Measurements from ENCODE around the gene FUZ.

The FUZ gene, protein sequence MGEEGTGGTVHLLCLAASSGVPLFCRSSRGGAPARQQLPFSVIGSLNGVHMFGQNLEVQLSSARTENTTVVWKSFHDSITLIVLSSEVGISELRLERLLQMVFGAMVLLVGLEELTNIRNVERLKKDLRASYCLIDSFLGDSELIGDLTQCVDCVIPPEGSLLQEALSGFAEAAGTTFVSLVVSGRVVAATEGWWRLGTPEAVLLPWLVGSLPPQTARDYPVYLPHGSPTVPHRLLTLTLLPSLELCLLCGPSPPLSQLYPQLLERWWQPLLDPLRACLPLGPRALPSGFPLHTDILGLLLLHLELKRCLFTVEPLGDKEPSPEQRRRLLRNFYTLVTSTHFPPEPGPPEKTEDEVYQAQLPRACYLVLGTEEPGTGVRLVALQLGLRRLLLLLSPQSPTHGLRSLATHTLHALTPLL
- 14.3 to 23.3 reads per million in 2 donors for total RNA-seq

DNA sequence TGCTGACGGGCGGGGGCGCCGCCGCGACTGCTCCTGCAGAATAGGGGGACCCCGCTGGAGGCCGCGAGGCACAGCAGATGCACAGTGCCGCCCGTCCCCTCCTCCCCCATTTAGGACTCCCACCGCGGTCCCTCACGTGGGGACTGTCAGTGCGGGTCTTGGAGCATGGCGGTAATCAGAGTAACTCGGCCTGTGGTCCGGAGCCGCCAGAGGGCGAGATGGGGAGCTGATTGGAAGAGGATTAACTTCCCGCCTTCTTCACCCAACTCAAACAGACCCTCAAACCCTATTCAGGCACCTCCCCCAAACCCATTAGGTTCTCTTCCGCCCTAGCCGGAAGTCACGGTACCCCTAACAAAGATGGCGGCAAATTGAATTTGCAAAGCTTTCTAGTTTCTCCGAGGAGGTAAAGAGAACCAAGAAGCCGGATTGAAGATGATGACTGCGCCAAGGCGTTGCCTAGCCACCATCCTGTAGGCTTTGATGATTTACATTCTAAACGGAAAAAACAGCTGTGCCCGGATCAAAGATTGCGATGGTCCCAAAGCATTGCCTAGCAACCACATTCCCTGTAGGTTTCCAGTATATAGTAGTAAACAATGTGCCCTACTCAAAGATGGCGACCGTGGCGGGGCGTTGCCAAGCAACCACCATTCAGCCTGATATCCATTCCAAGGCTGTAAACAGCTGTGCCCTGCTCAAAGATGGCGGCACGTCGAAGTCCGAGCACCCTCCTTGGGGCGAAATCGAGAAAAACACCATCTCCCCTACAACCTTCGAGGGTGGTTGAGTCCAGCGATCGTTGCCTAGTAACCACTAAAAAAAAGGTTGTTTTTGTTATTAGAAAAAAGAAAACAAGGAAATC is at the start of gene FUZ:
Gene FUZ, minus strand, starts transcription at position 296 of the 865 bp plus-strand sequence. Its CDS starts 186 bp downstream, at position 110.
- peak; percentile 76 for DNase-seq

DNA sequence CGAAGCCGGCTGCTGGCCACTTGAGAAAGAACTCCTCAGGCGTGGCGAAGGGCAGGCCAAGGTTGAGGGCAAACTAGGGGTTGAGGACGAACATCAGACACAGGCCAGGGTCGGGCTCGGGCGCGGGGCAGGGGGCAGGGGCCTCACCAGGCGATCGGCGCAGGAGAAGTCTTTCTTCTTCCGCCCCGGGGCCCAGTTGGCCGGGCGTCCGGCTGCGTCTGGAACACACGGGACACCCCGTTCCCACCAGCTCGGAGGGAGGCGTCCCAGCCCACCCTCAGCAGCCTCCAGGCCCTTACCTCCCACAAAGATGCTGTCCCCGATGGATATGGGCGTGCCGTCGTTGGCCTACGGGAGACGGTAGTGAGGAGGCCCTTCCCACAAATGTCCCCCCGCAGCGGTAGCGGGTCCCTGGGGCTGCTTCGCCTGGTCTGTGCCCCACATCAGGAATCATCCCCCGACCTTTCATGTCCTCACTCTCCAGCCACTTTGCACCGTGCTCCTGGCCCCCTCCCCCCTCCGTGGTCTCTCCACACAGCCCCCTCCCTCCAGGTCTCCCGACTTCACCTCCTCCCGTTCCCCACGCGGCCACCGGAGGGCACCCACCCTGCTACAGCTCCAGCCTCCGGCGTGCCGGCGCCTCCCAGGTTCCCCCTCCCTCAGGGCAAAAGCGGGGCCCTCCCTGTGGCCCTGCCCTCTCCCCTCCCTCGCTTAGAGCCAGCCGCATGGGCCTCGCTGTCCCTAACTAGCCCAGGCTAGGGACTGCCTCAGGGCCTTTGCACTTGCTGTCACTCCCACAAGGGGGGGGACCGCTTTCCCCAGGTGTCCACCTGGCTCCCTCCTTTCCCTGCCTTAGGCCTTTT is 49.5 kb upstream of the FUZ start:
- no peak for DNase-seq

DNA sequence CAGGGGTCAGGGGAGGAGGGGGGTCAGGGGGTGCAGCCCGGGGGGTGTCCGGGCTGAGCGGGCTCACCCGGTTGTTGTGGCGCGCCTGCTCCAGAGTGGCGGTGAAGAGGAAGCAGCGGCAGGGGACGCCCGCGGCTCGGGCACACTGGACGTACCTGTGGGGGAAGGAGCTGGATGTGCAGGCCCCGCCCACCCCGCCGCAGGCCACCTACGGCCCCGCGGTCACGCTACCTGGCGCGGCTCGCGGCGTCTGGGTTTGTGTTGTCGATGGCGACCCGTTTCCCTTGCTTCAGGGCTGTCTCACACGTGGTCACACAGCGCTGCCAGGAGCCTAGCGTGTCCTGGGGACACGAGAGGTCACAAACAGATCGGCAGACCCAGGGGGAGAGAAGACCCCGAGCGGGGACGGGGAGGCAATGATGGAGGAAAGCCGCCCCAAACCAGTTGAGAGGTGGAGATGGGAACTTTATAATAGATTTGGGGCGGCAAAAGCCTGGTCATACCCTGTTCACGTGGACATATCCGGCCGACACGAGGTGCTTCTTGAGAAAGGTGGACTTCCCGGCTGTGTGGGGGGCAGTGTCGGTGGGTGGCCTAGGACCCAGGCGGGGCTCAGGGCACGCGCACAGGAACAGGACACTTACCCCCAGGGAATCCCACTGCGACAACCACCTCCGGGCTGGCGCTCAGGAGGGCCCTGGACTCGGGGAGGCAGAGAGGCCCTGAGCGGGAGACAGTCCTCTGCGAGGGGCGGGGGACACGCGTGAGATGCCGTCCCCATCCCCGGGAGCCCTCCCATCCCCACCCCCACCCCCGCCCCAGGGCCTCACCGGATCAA is 48.7 kb upstream of the FUZ start:
- DNase-seq, result no peak

DNA sequence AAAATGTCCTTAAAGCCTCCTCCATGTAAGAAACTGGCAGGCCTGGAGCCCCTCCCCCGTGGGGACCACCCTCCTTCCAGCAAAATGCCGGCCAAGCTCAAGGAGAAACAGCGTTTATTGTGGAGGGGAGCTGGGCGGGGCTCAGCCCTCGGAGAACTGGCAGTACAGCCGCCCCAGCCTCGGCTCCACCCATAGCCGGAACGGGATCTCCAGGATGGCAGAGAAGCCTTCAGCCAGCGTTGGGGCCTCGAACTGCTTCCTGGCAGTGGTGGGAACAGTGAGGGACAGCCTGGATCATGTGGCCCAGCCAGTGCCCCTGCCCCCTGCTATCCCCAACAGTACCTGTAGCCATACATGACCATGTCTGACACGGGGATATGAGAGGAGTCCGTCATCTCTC is 48.0 kb upstream of the FUZ start:
- no peak for DNase-seq

DNA sequence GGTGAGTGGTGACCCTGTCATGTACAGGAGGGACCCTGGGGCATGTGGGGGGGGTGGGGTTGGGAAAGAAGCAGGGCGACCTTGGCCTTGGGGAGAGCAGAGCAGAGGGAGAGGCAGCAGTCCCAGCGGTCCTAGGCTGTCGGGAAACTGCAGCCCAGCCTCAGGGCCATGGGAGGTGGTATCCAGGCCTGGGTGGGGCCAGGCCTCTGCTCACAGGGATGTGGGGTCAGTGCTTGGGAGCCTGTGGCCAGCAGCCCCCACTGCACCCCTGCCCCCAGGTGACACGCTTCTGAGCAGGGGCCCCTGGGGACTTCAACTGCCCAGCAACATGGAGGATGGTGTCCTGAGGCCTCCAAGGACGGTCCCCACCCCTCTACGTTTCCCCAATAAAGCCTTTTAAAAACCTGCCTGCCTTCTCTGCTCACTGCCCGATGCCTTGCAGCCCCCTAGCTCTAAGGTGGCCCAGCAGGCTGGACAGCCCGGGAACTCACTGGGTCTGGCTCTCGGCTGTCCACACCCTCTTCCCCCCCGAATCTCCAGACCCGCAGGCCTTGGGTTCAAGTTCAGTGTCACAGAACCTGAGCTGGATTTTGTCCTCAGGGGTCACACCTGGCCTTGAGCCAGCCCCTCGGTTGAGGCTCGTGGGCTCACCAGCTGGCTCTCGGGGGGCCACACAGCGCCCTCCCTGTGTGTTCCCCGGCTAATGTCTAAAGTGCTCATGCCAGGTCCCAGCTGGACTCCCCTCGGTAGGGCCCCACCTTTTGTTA is 47.4 kb upstream of the FUZ start:
- DNase-seq, result no peak

DNA sequence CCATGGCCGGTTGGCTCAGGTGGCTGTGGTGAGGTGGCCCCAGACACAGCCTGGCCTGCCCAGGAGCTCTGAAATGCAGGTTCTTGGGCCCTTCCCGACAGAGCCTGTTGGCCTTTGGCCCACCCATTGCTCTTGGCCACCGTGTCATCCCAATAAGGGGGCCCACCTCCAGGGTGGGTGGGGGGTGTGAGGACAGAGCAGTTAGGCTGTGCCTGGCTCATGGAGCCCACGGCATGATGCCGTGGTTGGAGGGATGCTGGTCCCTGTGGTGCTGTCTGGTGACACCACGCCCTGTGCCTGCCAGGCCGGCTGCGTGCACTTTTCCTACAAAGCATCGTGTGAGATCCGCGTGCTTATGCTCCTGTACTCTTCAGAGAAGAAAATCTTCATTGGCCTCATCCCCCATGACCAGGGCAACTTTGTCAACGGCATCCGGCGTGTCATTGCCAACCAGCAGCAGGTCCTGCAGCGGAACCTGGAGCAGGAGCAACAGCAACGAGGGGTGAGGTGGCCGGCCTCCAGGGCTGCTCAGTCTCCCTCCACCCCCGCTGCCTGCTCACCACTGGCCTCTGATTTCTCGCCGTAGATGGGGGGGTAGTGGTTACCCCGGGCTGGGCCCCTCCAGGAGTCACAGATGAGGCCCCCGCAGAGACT is 46.7 kb upstream of the FUZ start:
- no peak for DNase-seq

DNA sequence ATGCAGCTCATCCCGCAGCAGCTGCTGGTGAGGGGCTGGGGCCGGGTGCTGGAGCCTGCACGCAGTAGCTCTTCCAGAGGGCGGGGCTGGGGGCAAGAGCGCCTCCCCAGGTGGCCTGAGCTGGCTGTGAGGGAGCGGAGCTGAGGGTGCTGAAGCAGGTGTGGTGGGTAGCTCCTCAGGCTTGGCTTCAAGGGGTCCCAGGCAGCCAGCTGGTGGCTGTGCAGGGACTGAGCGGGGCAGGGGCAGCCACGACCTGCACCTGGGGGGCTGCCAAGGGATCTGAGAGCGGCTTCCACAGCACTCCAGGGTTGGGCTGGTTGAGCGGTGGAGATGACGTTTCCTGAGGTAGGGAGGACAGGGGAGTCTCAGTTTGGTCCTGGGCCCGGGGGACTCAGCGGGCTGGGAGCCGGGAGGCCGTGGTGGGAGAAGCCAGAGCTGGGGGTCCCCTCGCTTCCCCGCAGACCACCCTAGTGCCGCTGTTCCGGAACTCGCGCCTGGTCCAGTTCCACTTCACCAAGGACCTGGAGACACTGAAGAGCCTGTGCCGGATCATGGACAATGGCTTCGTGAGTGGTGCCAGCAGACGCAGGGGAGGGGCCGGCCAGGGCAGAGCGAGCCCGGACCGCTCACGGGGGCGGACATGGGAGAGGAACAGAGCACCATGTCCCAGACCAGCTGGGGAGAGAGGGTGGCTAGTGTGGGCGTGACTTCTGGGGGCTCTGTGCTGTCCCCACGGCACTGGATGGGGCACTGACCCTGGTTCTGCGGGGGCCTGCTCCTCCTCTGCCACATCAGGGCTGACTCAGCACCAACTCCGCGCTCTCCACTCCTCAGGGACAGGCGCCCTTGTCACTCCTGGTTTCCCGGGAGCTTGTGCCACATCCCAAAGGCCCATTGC is 45.2 kb upstream of the FUZ start:
- DNase-seq, result no peak

DNA sequence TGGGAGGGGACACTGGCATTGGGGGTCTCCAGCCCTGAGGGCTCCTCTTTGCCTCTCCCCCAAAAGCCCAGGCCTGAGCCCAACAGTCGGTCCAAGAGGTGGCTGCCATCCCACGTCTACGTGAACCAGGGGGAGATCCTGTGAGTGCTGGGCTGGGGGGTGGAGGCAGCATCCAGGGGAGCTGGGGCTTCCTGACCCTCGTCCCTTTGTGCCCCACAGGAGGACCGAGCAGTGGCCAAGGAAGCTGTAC is 44.7 kb upstream of the FUZ start:
- DNase-seq, result no peak

DNA sequence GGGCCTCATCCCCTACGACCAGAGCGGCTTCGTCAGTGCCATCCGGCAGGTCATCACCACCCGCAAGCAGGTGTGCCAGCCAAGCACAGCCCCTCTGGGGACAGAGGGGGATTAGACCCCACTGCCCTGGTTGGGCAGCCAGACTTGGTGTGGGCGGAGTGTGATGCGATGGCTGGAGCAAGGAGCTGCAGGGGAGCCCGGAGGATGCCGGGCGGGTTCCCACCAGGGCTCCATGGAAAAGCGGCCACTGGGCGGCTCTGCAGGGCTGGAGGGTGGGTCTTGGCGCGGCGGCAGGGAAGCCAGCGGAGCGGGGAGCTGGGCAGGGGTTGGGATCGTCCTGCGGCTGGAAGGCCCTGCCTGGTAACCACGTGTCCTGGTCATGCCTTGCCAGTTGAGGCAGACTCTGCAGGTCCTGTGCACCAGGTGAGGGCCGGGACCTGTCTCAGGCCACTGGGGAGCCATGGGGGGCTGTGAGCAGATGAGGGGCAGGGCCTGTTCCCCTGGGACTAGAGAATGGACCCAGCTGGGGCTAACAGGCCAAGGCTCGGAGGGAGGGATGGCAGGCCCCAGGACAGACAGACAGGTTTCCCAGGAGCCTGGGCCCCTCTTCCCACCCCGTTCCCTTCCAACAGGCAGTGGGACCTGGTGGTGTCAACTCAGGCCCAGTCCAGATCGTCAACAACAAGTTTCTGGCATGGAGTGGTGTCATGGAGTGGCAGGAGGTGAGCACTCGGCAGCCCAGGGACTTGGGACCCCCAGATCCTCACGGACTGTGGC is 44.2 kb upstream of the FUZ start:
- no peak for DNase-seq

DNA sequence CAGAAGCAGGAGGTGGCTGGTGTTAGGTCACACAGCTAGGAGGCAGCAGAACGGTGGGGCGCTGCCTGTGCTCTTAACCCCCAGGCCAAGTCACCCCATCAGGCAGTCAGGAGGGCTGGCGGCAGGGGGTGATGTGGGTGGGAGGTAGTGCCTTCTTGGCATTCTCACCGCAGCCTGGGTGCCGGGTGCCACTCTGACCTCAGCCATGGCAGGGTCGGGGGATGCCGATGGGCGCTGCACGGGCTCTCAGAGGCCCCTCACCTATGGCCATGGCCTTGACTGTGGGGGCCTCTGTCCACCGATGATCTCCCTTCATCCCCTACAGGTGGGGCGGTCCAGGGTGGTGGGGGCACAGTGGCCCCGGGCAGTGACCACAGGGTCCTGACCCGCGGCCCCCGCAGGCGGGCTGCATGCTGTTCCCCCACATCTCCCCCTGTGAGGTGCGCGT is 43.5 kb upstream of the FUZ start:
- no peak for DNase-seq

DNA sequence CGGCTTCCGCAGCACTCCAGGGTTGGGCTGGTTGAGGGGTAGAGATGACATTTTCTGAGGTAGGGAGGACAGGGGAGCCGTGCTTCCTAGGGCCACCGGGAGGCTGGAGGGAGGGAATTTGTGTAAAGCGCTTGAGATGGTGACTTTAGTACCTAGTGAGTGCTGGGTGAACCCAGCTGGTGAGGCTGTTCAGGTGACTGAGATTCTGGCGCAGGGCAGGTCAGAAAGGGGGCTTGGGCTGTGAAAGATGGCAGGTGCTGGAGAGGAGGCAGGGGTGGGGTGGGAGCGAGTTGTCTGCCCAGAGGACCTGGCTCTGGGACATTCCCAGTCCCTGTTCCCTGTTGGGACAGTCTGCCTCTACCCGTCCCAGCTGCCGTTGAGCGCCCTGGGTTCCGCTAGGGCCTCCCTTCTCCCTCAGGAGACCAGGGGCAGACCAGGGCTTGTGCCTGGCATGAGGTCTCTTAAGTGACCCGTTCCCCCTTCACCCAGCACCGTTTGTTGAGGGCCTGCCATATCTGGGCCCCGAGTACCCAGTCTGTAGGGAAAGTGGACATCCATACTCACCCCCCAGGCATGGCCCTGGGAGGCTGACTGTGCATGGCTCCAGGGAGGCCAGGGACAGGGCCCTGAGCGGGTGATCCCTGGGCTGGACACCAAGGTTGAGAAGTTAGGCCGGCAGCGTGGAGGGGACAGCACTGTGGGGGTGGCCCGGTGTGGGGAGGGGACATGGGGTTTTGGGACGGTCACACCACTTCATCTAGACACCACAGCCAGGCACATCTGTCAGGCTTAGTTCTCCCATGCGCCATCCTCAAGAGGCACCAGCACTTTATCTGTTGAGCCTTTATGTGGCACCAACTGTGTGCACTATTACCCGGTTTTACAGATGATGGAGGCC is 42.8 kb upstream of the FUZ start:
- no peak for DNase-seq

DNA sequence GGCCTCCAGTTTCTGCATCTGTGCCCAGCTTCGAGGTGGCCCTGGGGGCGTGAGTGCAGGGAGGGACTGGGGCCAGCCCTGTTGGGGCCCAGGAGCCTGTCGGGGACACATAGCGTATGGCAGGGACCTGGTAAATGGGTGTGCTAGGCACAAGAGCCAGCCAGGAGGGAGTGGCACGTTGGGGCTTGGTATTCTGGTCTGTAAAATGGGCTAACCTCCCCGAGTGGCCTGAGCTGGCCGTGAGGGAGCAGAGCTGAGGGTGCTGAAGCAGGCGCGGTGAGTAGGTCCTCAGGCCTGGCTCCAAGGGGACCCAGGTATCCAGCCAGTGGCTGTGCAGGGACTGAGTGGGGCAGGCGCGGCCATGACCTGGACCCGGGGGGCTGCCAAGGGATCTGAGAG is 42.2 kb upstream of the FUZ start:
- no peak for DNase-seq

DNA sequence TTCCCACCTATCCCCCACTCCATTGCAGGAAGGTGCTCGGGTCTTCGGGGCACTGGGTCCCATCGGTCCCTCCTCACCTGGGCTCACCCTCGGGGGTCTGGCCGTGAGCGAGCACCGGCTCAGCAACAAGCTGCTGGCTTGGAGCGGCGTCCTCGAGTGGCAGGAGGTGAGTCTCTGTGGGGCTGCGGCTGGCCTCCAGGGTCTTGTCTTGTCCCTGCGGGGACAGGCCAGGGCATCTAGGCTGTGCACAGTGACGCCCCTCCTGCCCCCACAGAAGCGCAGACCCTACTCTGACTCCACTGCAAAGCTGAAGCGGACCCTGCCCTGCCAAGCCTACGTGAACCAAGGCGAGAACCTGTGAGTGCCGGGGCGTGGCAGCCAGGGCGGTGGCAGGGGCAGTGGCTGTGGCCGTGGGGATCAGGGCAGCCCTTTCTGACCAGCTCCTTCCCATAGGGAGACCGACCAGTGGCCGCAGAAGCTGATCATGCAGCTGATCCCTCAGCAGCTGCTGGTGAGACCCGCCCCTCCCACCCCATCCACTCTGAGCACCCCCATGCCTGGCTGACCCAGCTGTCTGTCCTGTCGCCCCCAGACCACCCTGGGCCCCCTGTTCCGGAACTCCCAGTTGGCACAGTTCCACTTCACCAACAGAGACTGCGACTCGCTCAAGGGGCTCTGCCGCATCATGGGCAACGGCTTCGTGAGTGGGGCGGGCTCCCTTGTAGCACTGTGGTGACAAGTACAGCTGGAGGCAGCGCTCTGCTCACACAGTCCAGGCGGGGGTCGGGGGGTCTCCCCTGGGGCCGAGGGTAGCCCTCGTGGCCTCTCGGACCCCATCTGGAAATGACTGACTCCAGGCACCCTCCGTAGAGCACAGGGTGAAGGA is 41.5 kb upstream of the FUZ start:
- no peak for DNase-seq

DNA sequence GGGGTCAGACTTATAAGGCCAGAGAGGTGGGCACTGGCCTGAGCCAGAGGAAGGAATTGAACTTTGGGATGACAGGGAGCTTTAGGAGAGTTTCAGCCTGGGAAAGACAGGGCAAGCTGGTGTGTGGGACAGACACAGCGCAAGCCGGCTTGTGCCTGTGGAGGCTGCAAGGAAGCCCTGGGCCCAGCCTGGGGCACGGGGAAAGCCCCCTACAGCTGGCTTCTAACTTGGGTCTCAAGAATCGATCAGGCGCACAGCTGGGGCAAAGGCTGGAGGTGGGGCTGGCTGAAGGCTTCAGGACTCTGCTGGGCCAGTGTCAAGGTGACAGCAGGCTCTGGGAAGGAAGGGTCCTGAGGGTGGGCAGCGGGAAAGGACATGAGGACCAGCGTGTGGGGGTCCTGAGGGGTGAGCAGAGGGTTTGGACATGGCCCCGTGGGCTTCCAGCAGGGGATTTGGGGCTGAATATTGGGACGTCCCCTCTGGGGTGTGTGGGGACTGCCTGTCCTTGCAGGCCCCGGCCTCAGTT is 40.8 kb upstream of the FUZ start:
- DNase-seq, result no peak

DNA sequence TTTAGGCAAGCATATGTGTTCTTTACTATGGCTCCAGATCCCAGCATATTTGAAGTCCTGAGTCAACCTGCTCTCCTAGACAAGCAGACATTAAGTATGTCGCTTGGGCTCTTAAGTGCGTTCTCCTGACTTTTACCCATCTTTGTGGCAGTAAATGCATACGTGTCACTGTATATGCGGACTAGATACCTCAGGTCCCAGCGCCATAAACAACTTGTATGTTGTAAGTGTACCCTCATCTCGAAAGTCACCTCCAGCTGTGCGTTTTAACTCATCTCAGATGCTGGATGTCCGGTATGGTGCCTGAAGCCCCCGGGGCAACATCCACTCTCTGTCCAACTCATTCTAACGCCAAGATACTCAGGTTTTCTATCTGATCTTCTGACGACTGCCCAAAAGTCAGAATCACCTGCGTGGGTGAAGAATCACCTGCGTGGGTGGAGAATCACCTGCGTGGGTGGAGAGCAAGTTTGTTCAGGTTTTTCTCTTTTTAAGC is 39.6 kb upstream of the FUZ start:
- no peak for DNase-seq
